H1 (cell line): ENCODE data around the gene OR2V2. TPM values are rescaled to one million over a fixed set of nuclear protein-coding genes. Genes with fewer than 3 reads are reported as not detected.

Experiments used
- CHD1 ChIP-seq: IDR thresholded peaks from 2 replicates; pipeline ENCODE4 v1.6.1; 2012; ENCODE audit warnings: low read depth, low read length, improper control_type of control experiment
- CHD7 ChIP-seq: fragments of 300-600 bp; sonication (generic); IDR thresholded peaks from 2 replicates; pipeline ENCODE4 v1.7.1; 2012; ENCODE audit warnings: low read length, moderate library complexity, mild to moderate bottlenecking, inconsistent platforms; ENCODE audit not compliant: insufficient replicate concordance
- HDAC6 ChIP-seq: IDR thresholded peaks from one replicate; pipeline ENCODE4 v1.7.1; 2012; ENCODE audit warnings: low read depth, mild to moderate bottlenecking, inconsistent platforms, low read length, moderate library complexity
- JUND ChIP-seq: IDR thresholded peaks from 2 replicates; pipeline ENCODE4 v1.6.1; 2011; ENCODE audit warnings: mild to moderate bottlenecking, improper control_type of control experiment, low read length
- RNF2 ChIP-seq: fragments of 200-900, 300-1000 bp; sonication (generic); IDR thresholded peaks from 2 replicates; pipeline ENCODE4 v1.7.1; 2016; ENCODE audit warnings: borderline replicate concordance, low read depth, mild to moderate bottlenecking, antibody characterized with exemption, low read length; ENCODE audit not compliant: poor library complexity, severe bottlenecking; ENCODE audit errors: missing control alignments
- SIN3A ChIP-seq, 2 experiments: IDR thresholded peaks in 1 of 2; conservative IDR thresholded peaks in 1 of 2; 2 replicates each; pipeline ENCODE4 v1.6.1; 2011 to 2012; ENCODE audit warnings: low read length in 2 of 2, improper control_type of control experiment in 1 of 2, low read depth in 1 of 2, mild to moderate bottlenecking in 1 of 2
- SP1 ChIP-seq: IDR thresholded peaks from 2 replicates; pipeline ENCODE4 v1.6.1; 2011; ENCODE audit warnings: low read depth, low read length
- SRF ChIP-seq: IDR thresholded peaks from 2 replicates; pipeline ENCODE4 v1.6.1; 2011; ENCODE audit warnings: mild to moderate bottlenecking, low read depth, low read length, moderate library complexity
- TAF1 ChIP-seq: IDR thresholded peaks from 2 replicates; pipeline ENCODE4 v1.6.1; 2011; ENCODE audit warnings: mild to moderate bottlenecking, low read depth, low read length
- TEAD4 ChIP-seq: IDR thresholded peaks from 2 replicates; pipeline ENCODE4 v1.6.1; 2012; ENCODE audit warnings: low read depth, low read length, inconsistent platforms, mixed read lengths
- YY1 ChIP-seq: IDR thresholded peaks from 2 replicates; pipeline ENCODE4 v1.6.1; 2011; ENCODE audit warnings: low read depth, mild to moderate bottlenecking, low read length
- polyA plus RNA-seq, 7 experiments: library from polyadenylated mRNA; depleted of rRNA in 3 of 7; stranded (reverse) in 5 of 7; unstranded in 2 of 7; fragments of >200 nt in 5 of 7; fragments of 200-250 nt in 2 of 7; gene quantifications; 1 replicate in 5 of 7; 2 replicates in 1 of 7; 4 replicates in 1 of 7; pipeline versions ENCODE4 v1.2.1 to v1.2.3, GENCODE V29; 2011 to 2013; ENCODE audit warnings: missing spikeins in 2 of 7, mixed read lengths in 2 of 7
- total RNA-seq: library from RNA; stranded (reverse); fragmentation: NEBNext Ultra II Directional; extraction: Animal tissue kit (Norgen Biotek cat#: 25700); gene quantifications from 2 replicates; pipeline ENCODE4 v1.2.1, GENCODE V29; 2021

OR2V2 gene
- total and polyA plus RNA-seq, 2 of the 8 experiments (the other 6 are each of a cell fraction or from before 2014, with no cell fraction given), result not detected

GRCh38 chr5:181170237-181170825, 22.9 kb downstream of the OR2V2 start (continued):
- no peak for TF ChIP-seq YY1
- TF ChIP-seq SRF, result no peak
- TF ChIP-seq SIN3A (conservative IDR thresholded peaks at IDR 0.05 in 1 of 2, IDR thresholded peaks at IDR 0.05 in 1 of 2; ENCODE audit: low read depth in 1 of 2, low read length in 2 of 2), result peak in 1 of 2 experiments; percentile 21; a peak in 1 of 4 replicates
- TF ChIP-seq JUND, result no peak
- TF ChIP-seq CHD1, result no peak
- TF ChIP-seq RNF2, result no peak
- no peak for TF ChIP-seq TEAD4
- TF ChIP-seq SP1, result no peak
- TF ChIP-seq HDAC6, result no peak
- no peak for TF ChIP-seq CHD7
- TF ChIP-seq TAF1, result no peak
